A549 (cell line): ENCODE measurements around the gene KCNMA1.

Experiments
- CBX8 ChIP-seq: fragments of 200-600 bp; sonication (generic); IDR thresholded peaks from 2 replicates; pipeline ENCODE4 v1.6.1; 2016
- HEYL ChIP-seq: fragments of 250-450 bp; sonication (Bioruptor Pico); IDR thresholded peaks from 2 replicates; pipeline ENCODE4 v1.8.0; 2021; ENCODE audit warnings: mild to moderate bottlenecking, moderate library complexity
- NR3C1 ChIP-seq: fragments of >200 bp; sonication (Bioruptor Twin); formaldehyde crosslinking; IDR thresholded peaks from 3 replicates; pipeline ENCODE4 v1.6.1; 2017
- PHF8 ChIP-seq: fragments of 200-600 bp; sonication (generic); IDR thresholded peaks from 2 replicates; pipeline ENCODE4 v1.6.1; 2016; ENCODE audit warnings: low read depth, mild to moderate bottlenecking, antibody characterized with exemption, moderate library complexity, borderline replicate concordance
- POLR2AphosphoS2 ChIP-seq: conservative IDR thresholded peaks from 2 replicates; pipeline ENCODE4 v1.6.1; 2012; ENCODE audit warnings: low read length, improper control_type of control experiment, inconsistent platforms
- RCOR1 ChIP-seq: fragments of 150-350 bp; IDR thresholded peaks from 2 replicates; pipeline ENCODE4 v1.6.1; 2014; ENCODE audit warnings: antibody characterized with exemption, low read length, low read depth
- TF ChIP-seq, protein P1 (sequence below): fragments of >200 bp; sonication (Bioruptor Twin); formaldehyde crosslinking; IDR thresholded peaks from 3 replicates; pipeline ENCODE4 v1.5.1; 2016
- TF ChIP-seq, protein P2 (sequence below): IDR thresholded peaks from 2 replicates; pipeline ENCODE4 v1.6.1; 2012

GRCh38 chr10:77139252-77140160, 498.1 kb downstream of the KCNMA1 start:
- TF ChIP-seq CBX8 (no peak), HEYL (CRISPR knock-in tag) (no peak), RCOR1 (no peak), NR3C1 (no peak), PHF8 (no peak), POLR2AphosphoS2 (no peak)
- TF ChIP-seq, protein P1, sequence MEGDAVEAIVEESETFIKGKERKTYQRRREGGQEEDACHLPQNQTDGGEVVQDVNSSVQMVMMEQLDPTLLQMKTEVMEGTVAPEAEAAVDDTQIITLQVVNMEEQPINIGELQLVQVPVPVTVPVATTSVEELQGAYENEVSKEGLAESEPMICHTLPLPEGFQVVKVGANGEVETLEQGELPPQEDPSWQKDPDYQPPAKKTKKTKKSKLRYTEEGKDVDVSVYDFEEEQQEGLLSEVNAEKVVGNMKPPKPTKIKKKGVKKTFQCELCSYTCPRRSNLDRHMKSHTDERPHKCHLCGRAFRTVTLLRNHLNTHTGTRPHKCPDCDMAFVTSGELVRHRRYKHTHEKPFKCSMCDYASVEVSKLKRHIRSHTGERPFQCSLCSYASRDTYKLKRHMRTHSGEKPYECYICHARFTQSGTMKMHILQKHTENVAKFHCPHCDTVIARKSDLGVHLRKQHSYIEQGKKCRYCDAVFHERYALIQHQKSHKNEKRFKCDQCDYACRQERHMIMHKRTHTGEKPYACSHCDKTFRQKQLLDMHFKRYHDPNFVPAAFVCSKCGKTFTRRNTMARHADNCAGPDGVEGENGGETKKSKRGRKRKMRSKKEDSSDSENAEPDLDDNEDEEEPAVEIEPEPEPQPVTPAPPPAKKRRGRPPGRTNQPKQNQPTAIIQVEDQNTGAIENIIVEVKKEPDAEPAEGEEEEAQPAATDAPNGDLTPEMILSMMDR, result no peak
- TF ChIP-seq, protein P2, sequence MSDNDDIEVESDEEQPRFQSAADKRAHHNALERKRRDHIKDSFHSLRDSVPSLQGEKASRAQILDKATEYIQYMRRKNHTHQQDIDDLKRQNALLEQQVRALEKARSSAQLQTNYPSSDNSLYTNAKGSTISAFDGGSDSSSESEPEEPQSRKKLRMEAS, result no peak
